Karpas-422 (cell line): ENCODE measurements around the gene RRAS2. TPM values are rescaled to one million over a fixed set of nuclear protein-coding genes. Genes with fewer than 3 reads are reported as not detected.

Source experiments
- DNase-seq: peaks from one replicate; pipeline ENCODE4 v3.0.0-alpha.2; 2015
- H2AFZ ChIP-seq: fragments of 200-600 bp; sonication (generic); 2 replicates; pipeline ENCODE4 v1.6.1; 2014; ENCODE audit warnings: antibody characterized with exemption, low read length, mixed read lengths
- H3K27ac ChIP-seq: fragments of 200-600 bp; sonication (generic); 2 replicates; pipeline ENCODE4 v1.5.1; 2014; ENCODE audit warnings: mild to moderate bottlenecking, low read length, moderate library complexity
- H3K27me3 ChIP-seq: fragments of 200-600 bp; sonication (generic); 2 replicates; pipeline ENCODE4 v1.6.1; 2014; ENCODE audit warnings: low read length, mixed read lengths
- H3K36me3 ChIP-seq: fragments of 200-600 bp; sonication (generic); 2 replicates; pipeline ENCODE4 v1.6.1; 2014; ENCODE audit warnings: low read length, mixed read lengths; ENCODE audit not compliant: insufficient read depth
- H3K4me1 ChIP-seq: fragments of 200-600 bp; sonication (generic); 2 replicates; pipeline ENCODE4 v1.6.1; 2014; ENCODE audit warnings: mild to moderate bottlenecking, low read length, mixed read lengths
- H3K4me2 ChIP-seq: fragments of 200-600 bp; sonication (generic); 2 replicates; pipeline ENCODE4 v1.6.1; 2014; ENCODE audit warnings: low read length, low read depth, mild to moderate bottlenecking; ENCODE audit not compliant: poor library complexity, severe bottlenecking
- H3K4me3 ChIP-seq: fragments of 200-600 bp; sonication (generic); 2 replicates; pipeline ENCODE4 v1.5.1; 2014; ENCODE audit warnings: mild to moderate bottlenecking, antibody characterized with exemption, low read length, mixed read lengths
- H3K79me2 ChIP-seq: fragments of 200-600 bp; sonication (generic); 2 replicates; pipeline ENCODE4 v1.6.1; 2014; ENCODE audit warnings: mild to moderate bottlenecking, low read length, mixed read lengths
- H3K9ac ChIP-seq: fragments of 200-600 bp; sonication (generic); 2 replicates; pipeline ENCODE4 v1.6.0; 2014; ENCODE audit warnings: low read length
- H3K9me2 ChIP-seq: fragments of 200-600 bp; sonication (generic), shearing (Covaris generic); replicated peaks from 2 replicates; pipeline ENCODE4 v1.6.0; 2014; ENCODE audit warnings: mild to moderate bottlenecking, low read length, moderate library complexity; ENCODE audit not compliant: insufficient read depth
- H3K9me3 ChIP-seq: fragments of 300-700, 200-600 bp; sonication (generic); 2 replicates; pipeline ENCODE4 v1.6.1; 2014; ENCODE audit warnings: low read length, mixed read lengths
- H4K20me1 ChIP-seq: fragments of 200-600 bp; sonication (generic); 2 replicates; pipeline ENCODE4 v1.6.1; 2014; ENCODE audit warnings: mild to moderate bottlenecking, antibody characterized with exemption, low read length, low read depth; ENCODE audit not compliant: insufficient read depth
- total RNA-seq: library from RNA; depleted of rRNA; stranded (reverse); fragments of >200 nt; shearing (Covaris generic); gene quantifications from 2 replicates; pipeline ENCODE4 v1.2.3, GENCODE V29; 2014; ENCODE audit warnings: low replicate concordance

The RRAS2 gene
- total RNA-seq, 1 experiment from 2014 or later: 2.5 TPM

GRCh38 chr11:14366936-14367335 is 8.0 kb upstream of the RRAS2 start:
- H3K27ac ChIP-seq: no peak overlapping the region

GRCh38 chr11:14364322-14364721 is 5.3 kb upstream of the RRAS2 start:
- Histone ChIP-seq H4K20me1 (no peaks in the 10 kb centered on the region), H3K36me3 (no peaks in the 10 kb centered on the region), H2AFZ (no peak overlapping the region), H3K27ac (no peak overlapping the region), H3K4me2 (no peak overlapping the region), H3K4me3 (no peak overlapping the region), H3K9me2 (no peaks in the 10 kb centered on the region), H3K79me2 (no peaks in the 10 kb centered on the region), H3K9ac (no peak overlapping the region), H3K4me1 (no peaks in the 10 kb centered on the region; the same call in 1 of the 2 replicates), H3K9me3 (no peaks in the 10 kb centered on the region), H3K27me3 (no peaks in the 10 kb centered on the region)
- DNase-seq: no peak

More at GRCh38 chr11:14366936-14367335, 8.0 kb upstream of the RRAS2 start:
- H2AFZ ChIP-seq: no peak overlapping the region
- H3K36me3 ChIP-seq: no peaks in the 10 kb centered on the region
- H3K9me3 ChIP-seq: no peaks in the 10 kb centered on the region
- no peaks in the 10 kb centered on the region for H4K20me1 ChIP-seq
- H3K79me2 ChIP-seq: no peaks in the 10 kb centered on the region
- H3K9ac ChIP-seq: no peak overlapping the region
- H3K4me2 ChIP-seq: no peak overlapping the region
- H3K27me3 ChIP-seq: no peaks in the 10 kb centered on the region
- H3K4me3 ChIP-seq: no peak overlapping the region
- H3K4me1 ChIP-seq: no peaks in the 10 kb centered on the region
- no peaks in the 10 kb centered on the region for H3K9me2 ChIP-seq
- no peak for DNase-seq

- no peak overlapping the region for H3K27ac ChIP-seq
- no peak for DNase-seq
- H3K9ac ChIP-seq: no peak overlapping the region
Measured at GRCh38 chr11:14362611-14363010, 3.6 kb upstream of the RRAS2 start.

GRCh38 chr11:14361951-14362350 is 3.0 kb upstream of the RRAS2 start:
- H3K9me2 ChIP-seq: no peaks in the 10 kb centered on the region

More at GRCh38 chr11:14362611-14363010, 3.6 kb upstream of the RRAS2 start:
- H3K4me3 ChIP-seq: no peak overlapping the region
- no peaks in the 10 kb centered on the region for H3K36me3 ChIP-seq
- peaks cover 7% of the 10 kb centered on the region for H3K4me1 ChIP-seq
- no peak overlapping the region for H2AFZ ChIP-seq
- H3K9me3 ChIP-seq: no peaks in the 10 kb centered on the region
- no peaks in the 10 kb centered on the region for H3K79me2 ChIP-seq
- H4K20me1 ChIP-seq: no peaks in the 10 kb centered on the region
- no peaks in the 10 kb centered on the region for H3K27me3 ChIP-seq
- H3K9me2 ChIP-seq: no peaks in the 10 kb centered on the region
- no peak overlapping the region for H3K4me2 ChIP-seq

GRCh38 chr11:14360976-14361375 is 2.0 kb upstream of the RRAS2 start:
- H3K4me2 ChIP-seq: no peak overlapping the region
- H3K9me2 ChIP-seq: no peaks in the 10 kb centered on the region
- H3K27ac ChIP-seq: no peak overlapping the region

More at GRCh38 chr11:14361951-14362350, 3.0 kb upstream of the RRAS2 start:
- Histone ChIP-seq H3K27me3 (no peaks in the 10 kb centered on the region), H3K9ac (no peak overlapping the region), H3K4me2 (no peak overlapping the region), H3K79me2 (no peaks in the 10 kb centered on the region), H3K36me3 (no peaks in the 10 kb centered on the region), H3K4me3 (no peak overlapping the region), H4K20me1 (no peaks in the 10 kb centered on the region), H2AFZ (no peak overlapping the region), H3K9me3 (no peaks in the 10 kb centered on the region), H3K27ac (no peak overlapping the region), H3K4me1 (peaks cover 7% of the 10 kb centered on the region)
- no peak for DNase-seq

GRCh38 chr11:14359501-14360031 is 583 bp upstream of the RRAS2 start:
- Histone ChIP-seq H3K27me3 (no peaks in the 10 kb centered on the region), H3K27ac (no peak overlapping the region), H2AFZ (no peak overlapping the region), H3K4me3 (no peak overlapping the region), H3K9me3 (no peaks in the 10 kb centered on the region), H4K20me1 (no peaks in the 10 kb centered on the region), H3K9ac (no peak overlapping the region), H3K4me1 (peaks cover 7% of the 10 kb centered on the region), H3K36me3 (no peaks in the 10 kb centered on the region), H3K79me2 (no peaks in the 10 kb centered on the region), H3K9me2 (no peaks in the 10 kb centered on the region), H3K4me2 (no peak overlapping the region)
- DNase-seq: no peak

More at GRCh38 chr11:14360976-14361375, 2.0 kb upstream of the RRAS2 start:
- no peaks in the 10 kb centered on the region for H3K79me2 ChIP-seq
- no peaks in the 10 kb centered on the region for H4K20me1 ChIP-seq
- DNase-seq: no peak
- H3K9ac ChIP-seq: no peak overlapping the region
- no peaks in the 10 kb centered on the region for H3K27me3 ChIP-seq
- no peaks in the 10 kb centered on the region for H3K36me3 ChIP-seq
- H3K9me3 ChIP-seq: no peaks in the 10 kb centered on the region
- no peak overlapping the region for H3K4me3 ChIP-seq
- no peak overlapping the region for H2AFZ ChIP-seq
- peaks cover 7% of the 10 kb centered on the region for H3K4me1 ChIP-seq

- no peak for DNase-seq
- Histone ChIP-seq H2AFZ (no peak overlapping the region), H3K9me3 (no peaks in the 10 kb centered on the region), H3K4me1 (peaks cover 7% of the 10 kb centered on the region), H3K36me3 (no peaks in the 10 kb centered on the region), H3K27me3 (no peaks in the 10 kb centered on the region), H3K9me2 (no peaks in the 10 kb centered on the region), H3K27ac (no peak overlapping the region), H3K4me2 (peak overlapping the region; percentile 67), H3K9ac (peak overlapping the region; percentile 56; the same call in 1 of the 2 replicates), H4K20me1 (no peaks in the 10 kb centered on the region), H3K79me2 (no peaks in the 10 kb centered on the region), H3K4me3 (peak overlapping the region; percentile 66; the same call in 1 of the 2 replicates)
Measured at GRCh38 chr11:14357881-14358728, 878 bp downstream of the RRAS2 start.

- H3K9ac ChIP-seq: no peak overlapping the region
- no peak for DNase-seq
- H3K9me2 ChIP-seq: no peaks in the 10 kb centered on the region
- no peak overlapping the region for H3K4me3 ChIP-seq
- H4K20me1 ChIP-seq: no peaks in the 10 kb centered on the region
- H3K79me2 ChIP-seq: no peaks in the 10 kb centered on the region
- H3K27ac ChIP-seq: no peak overlapping the region
- no peaks in the 10 kb centered on the region for H3K27me3 ChIP-seq
- H2AFZ ChIP-seq: no peak overlapping the region
- no peaks in the 10 kb centered on the region for H3K36me3 ChIP-seq
- H3K9me3 ChIP-seq: no peaks in the 10 kb centered on the region
- H3K4me1 ChIP-seq: peaks cover 7% of the 10 kb centered on the region
- no peak overlapping the region for H3K4me2 ChIP-seq
Measured at GRCh38 chr11:14356342-14356741, 2.6 kb downstream of the RRAS2 start.
